Measurements from ENCODE around the gene ATP9B. TPM values are rescaled to one million over a fixed set of nuclear protein-coding genes. Genes with fewer than 3 reads are reported as not detected.
"Not testable (repeated sequence)": the region's sequence is repeated elsewhere in the genome, so short reads cannot be mapped to it uniquely, and the experiment has no call there.

Gene ATP9B
- polyA plus RNA-seq, 1 donor: 43.3 TPM

DNA sequence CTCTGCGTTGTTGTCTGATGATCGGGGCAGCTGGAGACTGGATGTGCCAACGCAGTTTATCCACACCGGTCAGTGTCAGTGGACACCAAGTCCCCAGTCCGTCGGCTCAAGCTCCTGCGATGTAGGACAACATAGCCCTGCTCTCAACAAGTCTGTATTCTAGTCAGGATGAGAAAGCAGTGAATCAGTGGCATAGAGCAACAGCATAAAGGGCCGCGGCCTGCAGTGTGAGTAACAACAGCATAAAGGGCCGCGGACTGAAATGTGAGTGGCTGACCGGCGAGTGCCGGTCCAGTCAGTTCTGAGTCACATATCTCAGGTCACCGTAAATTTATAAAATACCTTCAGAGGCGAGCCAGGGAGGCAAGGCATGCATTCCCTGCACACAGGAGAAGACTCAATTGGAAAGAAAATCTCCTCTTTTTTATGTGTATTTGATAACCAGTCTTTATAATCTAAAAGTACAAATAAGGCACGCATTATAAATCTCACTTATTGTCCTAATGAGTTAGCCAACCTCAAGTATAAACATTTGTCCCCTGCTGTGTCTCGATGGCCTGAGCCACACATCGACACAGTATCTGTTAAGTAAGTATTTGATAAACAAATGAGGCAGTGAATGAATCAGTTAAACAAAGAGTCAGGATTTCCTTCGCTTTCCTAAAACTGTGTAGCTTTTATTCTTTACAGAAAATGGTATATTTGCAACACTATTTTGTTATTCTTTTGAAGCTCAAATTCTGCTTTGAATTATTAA, 292.8 kb downstream of the ATP9B start:
- no peak for DNase-seq

DNA sequence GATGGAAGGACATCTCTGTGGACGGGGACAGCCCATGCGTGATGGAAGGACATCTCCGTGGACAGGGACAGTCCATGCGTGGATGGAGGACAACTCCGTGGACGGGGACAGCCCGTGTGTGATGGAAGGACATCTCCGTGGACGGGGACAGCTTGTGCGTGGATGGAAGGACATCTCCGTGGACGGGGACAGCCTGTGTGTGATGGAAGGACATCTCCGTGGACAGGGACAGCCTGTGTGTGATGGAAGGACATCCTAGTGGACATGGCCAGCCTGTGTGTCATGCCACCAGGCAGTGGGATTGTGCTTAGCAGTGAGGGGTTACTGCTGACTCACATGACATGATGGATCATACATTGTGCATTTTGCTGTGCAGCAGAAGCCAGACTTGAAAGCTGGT, 296.5 kb downstream of the ATP9B start:
- DNase-seq: no peak

DNA sequence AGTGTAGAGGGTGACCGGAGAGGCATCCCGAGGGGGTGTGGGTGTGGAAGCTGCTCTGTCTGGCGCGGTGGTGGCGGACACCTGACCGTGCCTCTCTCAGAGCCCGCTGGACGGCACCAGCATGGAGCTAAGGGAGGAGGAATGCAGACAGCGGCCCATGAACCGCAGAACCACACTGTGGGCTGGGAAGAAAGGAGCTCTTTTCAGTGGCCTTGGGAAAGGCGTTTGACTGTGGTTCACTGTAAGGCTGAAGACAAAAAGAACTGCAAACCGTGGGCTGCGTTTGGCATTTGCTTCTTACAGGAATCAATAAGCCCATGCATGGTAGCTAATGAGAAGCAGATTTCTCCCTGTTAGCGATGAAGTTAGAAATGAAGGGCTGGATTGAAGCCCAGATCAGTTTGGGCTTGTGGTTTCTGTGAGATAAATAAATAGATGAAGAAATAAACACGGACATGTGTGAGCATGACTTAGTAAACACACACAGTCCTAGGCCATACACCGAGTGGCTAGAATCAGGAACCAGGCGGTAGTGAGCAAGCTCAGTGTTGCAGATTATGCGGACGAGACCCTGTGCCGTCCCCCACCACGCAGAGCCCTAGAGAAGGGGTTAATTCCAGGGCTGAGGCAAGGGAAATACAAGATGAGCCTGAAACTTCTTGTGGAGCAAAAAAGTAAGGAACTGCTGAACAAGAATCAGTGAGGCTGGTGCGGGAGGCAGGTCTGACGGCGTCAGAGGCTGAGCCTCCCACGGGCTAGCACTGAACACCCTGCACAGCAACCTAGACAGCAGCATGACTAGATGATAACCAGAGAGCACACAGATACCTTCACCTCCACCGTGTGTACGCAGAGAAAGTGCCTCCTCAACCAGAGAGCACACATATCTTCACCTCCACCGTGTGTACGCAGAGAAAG, 297.2 kb downstream of the ATP9B start:
- DNase-seq: no peak

DNA sequence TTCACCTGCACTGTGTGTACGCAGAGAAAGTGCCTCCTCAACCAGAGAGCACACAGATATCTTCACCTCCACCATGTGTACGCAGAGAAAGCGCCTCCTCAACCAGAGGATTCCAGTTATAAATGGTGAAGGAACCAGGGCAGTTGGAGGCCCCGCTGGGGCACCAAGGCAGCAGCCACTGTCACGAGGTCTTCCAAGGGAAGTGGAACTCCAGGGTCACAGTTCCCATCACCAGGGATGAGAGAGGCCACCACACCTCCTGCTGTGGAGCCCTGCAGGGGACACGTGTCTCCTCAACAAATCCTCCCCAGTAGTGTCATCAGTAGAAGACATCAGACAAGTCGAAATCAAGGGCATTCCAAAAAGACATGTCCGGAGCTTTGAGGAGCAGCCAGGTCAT, 298.3 kb downstream of the ATP9B start:
- DNase-seq: no peak

DNA sequence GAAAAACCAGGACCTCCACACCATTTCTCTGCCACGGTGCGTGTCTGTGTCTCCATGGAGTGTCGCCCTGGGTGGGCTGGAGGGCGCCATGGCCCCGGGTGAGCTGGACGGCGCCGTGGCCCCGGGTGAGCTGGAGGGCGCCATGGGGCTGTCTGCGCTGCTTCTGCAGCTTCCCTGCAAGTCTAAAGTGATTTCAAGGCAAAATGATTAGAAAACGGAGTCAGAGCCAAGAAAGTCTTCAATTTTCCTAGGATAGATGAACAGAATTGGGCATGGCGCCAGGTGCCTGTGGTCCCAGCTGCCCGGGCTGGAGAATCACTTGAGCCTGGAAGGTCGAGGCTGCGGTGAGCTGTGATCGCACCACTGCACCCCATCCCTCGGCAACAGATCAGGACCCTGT, 298.8 kb downstream of the ATP9B start:
- DNase-seq: no peak

DNA sequence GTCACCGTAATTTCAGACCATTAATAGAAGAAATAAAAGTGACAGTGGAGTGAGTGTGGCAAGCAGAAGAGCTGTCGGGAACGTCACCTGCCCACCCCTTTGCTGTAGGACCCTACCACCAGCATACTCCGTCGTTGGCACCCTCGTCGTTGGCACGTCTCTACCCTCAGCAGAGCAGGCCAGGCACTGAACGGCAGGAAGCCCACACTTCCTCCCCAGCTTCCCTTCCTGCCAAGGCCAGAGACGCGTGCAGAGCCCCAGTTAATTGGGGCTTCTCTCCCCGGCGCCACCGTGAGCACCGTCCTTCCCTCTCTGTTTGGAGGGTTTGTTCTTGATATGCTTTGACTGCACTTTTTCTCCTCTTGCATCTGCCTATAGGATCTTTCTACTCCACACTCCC, 299.5 kb downstream of the ATP9B start:
- DNase-seq: no peak

DNA sequence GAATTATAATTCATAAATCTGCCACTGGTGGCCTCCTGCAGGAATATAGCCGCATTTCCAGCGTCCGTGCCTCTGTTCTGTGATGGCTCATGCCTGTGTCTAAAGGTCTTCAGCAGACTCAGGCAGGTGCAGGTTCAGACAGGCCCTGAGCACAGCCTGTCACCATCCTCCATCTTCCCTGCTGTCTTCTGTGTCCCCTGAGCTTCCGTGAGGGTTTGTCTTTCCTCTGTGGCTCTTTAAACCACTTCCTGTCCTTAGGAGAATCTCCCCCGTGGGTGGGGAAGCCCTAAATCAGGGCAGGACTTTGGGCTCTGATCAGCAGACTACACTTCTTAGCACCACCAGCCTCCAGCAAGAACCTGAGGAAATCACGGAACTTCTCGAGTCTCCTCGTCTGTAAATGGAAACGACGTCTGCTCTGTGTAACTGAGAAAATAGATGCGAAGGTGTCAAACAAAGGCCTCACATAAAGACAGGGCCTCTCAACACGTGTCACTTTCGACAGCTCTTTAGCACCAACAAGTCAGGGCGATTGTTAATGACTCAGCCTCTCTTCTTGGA, 302.4 kb downstream of the ATP9B start:
- no peak for DNase-seq

DNA sequence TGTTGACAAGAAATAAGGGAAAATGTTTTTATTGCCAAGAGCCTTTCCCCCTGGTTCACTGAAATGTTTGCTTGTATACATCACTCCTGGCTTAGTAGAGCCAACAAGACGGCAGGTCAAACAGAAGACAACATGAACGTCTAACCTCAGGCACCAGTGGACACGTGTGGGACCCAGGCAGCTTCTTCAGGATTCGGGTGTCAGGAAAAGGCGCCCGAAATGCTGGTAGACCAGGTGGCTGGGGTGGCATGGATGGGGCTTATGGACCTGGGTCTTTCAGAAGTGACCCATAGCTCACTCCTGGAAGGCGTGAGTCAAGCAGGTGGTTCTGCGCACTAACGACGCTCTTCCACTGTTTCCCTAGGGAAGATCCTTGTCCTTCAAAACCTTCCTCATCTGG, 303.3 kb downstream of the ATP9B start:
- DNase-seq: no peak

DNA sequence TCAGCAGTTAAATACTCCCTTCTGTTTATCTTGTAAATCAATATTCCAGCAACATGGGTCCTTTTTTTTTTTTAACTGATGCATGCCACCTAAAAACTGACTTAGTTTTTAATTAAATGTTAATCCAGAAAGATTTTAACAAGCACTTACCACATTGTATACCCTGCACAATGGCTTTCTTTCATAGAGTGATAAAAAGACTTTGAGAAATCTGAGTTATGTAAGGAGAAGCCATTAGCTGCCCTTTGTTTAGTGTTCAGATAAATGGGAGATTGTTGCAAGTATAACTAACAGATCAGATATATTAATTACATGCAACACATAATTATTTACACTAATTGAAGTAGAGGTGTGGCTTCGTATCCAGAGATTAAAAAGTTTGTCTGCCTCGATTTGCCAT, 303.8 kb downstream of the ATP9B start:
- no peak for DNase-seq

DNA sequence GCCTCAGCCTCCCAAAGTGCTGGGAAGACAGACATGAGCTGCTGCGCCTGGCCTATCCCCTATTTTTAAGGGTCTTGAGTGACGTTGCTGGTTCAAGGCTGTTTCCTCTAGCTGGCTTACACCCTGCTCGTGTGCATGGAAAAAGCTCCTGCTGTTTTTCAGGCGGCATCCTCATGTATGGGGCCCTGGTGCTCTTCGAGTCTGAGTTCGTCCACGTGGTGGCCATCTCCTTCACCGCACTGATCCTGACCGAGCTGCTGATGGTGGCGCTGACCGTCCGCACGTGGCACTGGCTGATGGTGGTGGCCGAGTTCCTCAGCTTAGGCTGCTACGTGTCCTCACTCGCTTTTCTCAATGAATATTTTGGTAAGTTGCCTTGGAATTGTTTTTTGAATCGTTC, 304.5 kb downstream of the ATP9B start:
- DNase-seq: no peak

DNA sequence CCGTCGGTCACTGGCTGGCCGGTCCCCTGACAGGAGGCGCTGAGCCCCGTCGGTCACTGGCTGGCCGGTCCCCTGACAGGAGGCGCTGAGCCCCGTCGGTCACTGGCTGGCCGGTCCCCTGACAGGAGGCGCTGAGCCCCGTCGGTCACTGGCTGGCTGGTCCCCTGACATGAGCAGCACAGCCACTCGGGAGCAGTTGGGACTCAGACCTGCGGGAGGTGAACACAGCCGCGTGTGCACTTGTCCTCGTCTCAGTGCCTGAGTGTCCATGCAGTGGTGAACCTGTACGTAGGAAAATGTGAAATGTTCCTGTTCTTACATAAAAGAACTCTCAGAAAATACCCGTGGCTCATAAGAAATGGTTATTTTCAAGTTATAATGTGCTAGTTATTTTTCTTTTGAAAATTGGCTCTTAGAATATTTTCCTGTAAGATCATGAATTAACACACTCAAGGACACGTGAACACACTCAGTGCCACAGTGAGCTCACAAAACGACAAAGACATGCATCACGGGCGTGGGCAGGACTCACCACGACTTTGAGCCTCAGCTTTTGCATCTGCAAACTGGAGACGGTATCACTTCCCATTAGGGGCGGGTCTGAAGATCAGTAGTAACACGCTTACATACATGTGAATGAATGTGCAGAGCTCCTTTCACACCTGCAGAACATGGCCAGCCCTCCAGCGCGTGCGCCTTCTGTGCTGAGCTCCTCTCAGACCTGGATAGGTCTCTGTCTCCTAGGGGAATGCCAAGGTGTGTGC, 305.4 kb downstream of the ATP9B start:
- no peak for DNase-seq

DNA sequence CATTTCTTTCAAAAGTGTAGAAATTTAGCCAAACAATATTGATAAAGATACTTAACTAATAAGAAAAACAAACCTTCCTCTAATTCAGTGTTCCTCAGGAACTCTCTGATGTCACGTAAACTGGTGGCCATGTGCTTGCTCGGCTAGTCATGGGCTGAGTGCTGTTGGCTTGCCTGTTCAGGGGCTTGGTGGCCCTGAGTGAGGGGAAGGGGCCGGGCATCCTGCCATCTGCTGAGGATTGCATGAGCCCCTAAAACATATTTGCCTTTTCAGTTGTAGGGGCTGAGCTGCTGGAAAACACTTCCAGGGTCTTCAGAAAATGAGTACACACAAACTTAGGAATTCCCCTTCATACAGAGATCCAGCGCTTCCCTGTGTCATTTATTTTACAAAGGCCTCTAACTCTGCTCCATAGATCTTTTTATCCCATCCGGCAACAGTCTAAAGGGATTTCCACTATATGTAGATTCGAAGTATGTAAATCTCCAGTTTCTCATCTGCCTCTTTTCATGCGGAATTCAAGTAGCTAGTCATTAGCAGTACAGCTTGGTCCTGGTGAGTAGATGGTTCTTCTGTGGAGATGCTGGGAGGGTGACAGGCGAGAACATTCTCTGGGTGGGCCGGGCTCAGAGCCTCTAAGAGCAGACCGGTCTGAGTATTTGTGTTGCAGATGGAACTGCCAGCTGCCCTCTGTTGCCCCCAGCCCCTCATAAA, 306.4 kb downstream of the ATP9B start:
- DNase-seq: no peak

DNA sequence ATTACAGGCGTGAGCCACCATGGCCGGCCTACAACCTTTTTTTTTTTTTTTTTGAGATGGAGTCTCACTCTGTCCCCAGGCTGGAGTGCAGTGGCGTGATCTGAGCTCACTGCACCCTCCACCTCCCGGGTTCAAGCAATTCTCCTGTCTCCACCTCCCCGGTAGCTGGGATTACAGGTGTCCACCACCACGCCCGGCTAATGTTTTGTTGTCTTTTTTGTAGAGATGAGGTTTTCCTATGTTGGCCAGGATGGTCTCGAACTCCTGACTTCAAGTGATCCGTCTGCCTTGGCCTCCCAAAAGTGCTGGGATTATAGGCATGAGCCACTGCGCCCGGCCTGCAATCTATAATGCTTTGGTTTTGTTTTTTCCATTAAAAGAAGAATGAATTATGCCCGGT, 307.5 kb downstream of the ATP9B start:
- DNase-seq: not testable (repeated sequence)

DNA sequence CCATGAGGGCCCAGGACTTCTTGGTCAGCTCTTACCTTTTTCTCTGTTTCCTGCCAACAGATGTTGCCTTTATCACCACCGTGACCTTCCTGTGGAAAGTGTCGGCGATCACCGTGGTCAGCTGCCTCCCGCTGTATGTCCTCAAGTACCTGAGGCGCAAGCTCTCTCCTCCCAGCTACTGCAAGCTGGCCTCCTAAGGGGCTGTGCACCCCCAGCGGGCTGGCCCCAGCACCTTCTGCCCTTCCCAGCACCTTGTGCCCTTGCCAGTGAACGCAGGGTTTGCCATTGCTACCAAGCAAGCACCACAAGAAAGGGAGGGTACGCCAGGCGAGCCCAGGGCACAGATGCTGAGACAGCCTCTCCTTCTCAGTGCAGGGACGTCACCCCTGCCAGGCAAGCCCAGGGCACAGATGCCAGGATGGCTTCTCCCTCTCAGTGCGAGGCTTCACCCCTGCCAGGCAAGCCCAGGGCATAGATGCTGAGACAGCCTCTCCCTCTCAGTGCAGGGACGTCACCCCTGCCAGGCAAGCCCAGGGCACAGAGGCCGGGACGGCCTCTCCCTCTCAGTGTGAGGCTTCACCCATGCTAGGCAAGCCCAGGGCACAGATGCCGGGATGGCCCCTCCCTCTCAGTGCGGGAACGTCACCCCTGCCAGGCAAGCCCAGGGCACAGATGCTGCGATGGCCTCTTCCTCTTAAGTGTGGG, 308.1 kb downstream of the ATP9B start:
- DNase-seq: no peak

DNA sequence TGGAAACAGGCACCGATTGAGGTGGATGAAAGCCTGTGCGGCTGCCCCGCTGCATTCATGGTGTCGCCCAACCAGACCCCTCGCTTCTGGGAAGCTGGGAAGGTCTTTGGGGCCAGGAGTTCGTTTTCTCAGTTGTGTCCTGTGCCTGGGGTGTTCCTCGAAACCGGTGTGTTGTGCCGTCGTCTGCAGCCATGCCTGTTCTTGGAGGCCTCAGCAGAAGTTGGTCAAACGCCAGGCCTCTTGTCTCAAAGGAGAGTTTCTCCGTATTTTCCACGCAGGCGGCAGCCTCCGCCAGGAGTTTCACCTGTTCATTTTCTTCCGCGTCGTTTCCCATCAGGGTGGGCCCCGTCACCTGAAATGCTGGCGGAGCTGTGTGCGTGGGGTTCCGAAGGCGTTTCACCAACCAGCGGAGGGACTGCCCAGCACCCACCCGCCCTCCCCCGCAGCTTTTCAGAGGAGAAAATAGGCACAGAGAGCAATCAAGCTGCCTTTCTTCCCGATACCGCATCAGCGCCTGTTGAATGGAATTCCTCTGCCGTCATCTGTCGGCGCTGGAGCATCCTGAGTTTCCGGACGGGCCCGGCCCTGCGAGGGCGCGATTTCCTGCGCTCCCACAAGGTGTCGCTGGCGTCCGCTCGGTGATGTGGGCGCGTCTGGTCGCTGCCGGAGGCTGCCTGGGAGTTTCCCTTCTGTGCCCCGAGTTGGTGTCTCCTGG, 309.5 kb downstream of the ATP9B start:
- DNase-seq: peak; percentile 75

DNA sequence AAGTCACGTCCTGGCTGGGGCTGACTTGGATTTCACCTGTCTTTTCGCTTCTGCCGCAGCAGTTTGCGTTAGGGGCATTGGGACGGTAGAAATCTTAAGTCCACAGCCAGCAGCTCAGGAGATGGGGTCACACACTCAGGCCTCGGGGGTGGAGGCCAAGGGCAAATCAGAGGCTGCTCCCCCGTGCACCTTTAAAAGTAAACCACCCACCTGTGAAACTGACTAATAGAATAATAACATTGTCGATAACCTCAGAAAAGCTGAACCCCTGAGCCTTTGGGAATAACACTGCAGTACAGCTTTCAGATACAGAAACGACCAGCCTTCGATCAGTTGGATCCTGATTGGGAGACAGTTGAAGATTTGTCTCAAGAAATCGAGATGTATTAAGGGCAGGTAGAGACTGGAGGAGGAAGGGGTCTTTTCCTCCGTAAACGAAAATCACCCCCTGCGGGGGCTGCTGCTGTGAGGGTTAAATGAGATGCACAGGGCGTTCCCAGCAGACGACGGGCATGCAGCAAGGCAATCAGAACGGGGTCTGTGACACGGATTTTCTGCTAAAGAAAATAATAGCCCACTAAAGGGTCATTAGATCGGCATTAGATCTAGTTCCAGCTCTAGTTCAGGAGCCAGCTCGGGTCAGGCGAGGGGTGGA, 310.2 kb downstream of the ATP9B start:
- DNase-seq: no peak

DNA sequence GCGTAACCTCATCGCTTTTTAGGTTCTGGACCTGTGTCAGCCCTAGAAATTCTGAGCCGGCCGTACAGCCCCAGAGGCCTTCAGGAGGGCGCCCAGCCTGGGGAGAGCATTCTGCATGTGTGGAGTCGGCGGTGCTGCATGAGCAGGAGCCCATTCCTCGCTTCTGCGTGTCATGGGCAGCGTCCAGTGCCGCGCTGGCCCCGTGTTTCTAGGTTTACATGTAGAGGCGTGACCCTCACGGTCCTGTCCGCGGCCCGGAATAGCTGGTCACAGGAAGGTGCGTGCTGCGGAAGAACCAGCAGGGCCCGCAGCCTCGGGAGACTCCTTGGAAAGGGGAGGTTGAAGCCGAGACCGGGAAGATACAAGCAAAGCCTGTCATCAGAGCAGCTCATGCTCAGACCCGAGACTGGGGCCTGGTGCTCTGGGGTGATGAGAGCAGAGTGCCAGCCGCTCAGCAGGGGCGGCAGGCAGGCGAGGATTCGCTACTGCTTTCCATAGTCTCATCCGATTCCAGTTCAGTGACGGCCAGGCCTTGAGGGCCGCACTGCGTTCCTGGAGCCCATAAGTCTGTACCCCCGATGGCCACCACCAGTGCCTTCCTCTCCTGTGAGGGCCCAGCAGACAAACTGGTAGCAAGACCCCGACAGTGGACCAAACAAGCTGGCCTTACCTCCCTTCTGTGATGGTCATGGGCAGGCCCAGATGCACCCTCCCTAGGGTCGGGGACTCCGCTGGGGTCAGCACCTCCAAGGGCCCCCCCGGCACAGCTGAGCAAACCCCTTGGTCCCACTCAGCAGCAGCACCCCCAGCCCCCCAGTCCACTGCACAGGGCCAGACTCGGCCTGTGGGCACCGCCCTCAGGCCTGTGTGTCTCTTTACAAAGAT, 311.0 kb downstream of the ATP9B start:
- no peak for DNase-seq

Data from left kidney (tissue), 2 donors.